IMR-90 (cell line): ENCODE measurements around the gene ZNF836. TPM values are rescaled to one million over a fixed set of nuclear protein-coding genes. Genes with fewer than 3 reads are reported as not detected.

Source experiments
- ATAC-seq: fragments of 200-7000 bp; cut with Tn5 transposase; 2 replicates; pipeline ENCODE4 v1.9.1; 2020; ENCODE audit warnings: low read depth, mild to moderate bottlenecking, moderate library complexity
- BruUV-seq: library from RNA; stranded (reverse); fragments of 400-500 nt; replicated peaks from 2 replicates; lab custom pipeline; 2021; lab: Mats Ljungman, UMichigan
- CTCF ChIA-PET: fragments of 300-600 bp; formaldehyde crosslinking; extraction: SDS; loops from one replicate; lab custom pipeline; 2021; ENCODE audit warnings: antibody characterized with exemption; lab: Yijun Ruan, JAX
- POLR2A ChIA-PET: fragments of 300-600 bp; sonication (Branson Sonifier 250); formaldehyde crosslinking; loops from one replicate; lab custom pipeline; 2022; ENCODE audit warnings: antibody characterized with exemption; ENCODE audit not compliant: unreplicated experiment; lab: Charles Lee
- DNase-seq: peaks from one replicate; pipeline ENCODE4 v3.0.0; 2013
- H2AFZ ChIP-seq: replicated peaks from 2 replicates; pipeline ENCODE3; 2013; ENCODE audit warnings: low read length, mild to moderate bottlenecking; ENCODE audit not compliant: poor library complexity
- H2AK5ac ChIP-seq: 2 replicates; pipeline ENCODE4 v1.6.1; 2013; ENCODE audit warnings: low read depth, low read length, inconsistent platforms
- H2AK9ac ChIP-seq: replicated peaks from 2 replicates; pipeline ENCODE3; 2013; ENCODE audit warnings: mild to moderate bottlenecking, low read depth, low read length, moderate library complexity; ENCODE audit not compliant: poor library complexity
- H2BK120ac ChIP-seq: 2 replicates; pipeline ENCODE4 v1.6.1; 2013; ENCODE audit warnings: low read depth, low read length, inconsistent platforms
- H2BK15ac ChIP-seq: 3 replicates; pipeline ENCODE4 v1.6.1; 2013; ENCODE audit warnings: low read depth, low read length, inconsistent platforms
- H2BK20ac ChIP-seq: 2 replicates; pipeline ENCODE4 v1.6.1; 2013; ENCODE audit warnings: low read depth, mild to moderate bottlenecking, inconsistent platforms, low read length, moderate library complexity
- H2BK5ac ChIP-seq: 2 replicates; pipeline ENCODE4 v1.6.1; 2013; ENCODE audit warnings: mild to moderate bottlenecking, low read depth, low read length, inconsistent platforms; ENCODE audit not compliant: poor library complexity, severe bottlenecking
- H3K14ac ChIP-seq: replicated peaks from 2 replicates; pipeline ENCODE4 v1.6.1; 2013; ENCODE audit warnings: low read depth, low read length, inconsistent platforms
- H3K18ac ChIP-seq: 2 replicates; pipeline ENCODE4 v1.6.1; 2013; ENCODE audit warnings: low read depth, low read length, control low read depth
- H3K23ac ChIP-seq: 2 replicates; pipeline ENCODE4 v1.6.1; 2013; ENCODE audit warnings: low read depth, low read length, inconsistent platforms
- H3K27ac ChIP-seq: 2 replicates; pipeline ENCODE4 v1.5.1; 2013; ENCODE audit warnings: mild to moderate bottlenecking, control low read depth, low read length; ENCODE audit not compliant: insufficient read depth
- H3K27me3 ChIP-seq: 2 replicates; pipeline ENCODE4 v1.6.1; 2013; ENCODE audit warnings: low read length; ENCODE audit not compliant: control insufficient read depth, insufficient read depth
- H3K36me3 ChIP-seq: 2 replicates; pipeline ENCODE4 v1.6.1; 2013; ENCODE audit warnings: low read length, mixed read lengths; ENCODE audit not compliant: control insufficient read depth, insufficient read depth
- H3K4ac ChIP-seq: 2 replicates; pipeline ENCODE4 v1.6.1; 2013; ENCODE audit warnings: low read depth, low read length, inconsistent platforms
- H3K4me1 ChIP-seq: 2 replicates; pipeline ENCODE4 v1.6.1; 2013; ENCODE audit warnings: low read length, mixed read lengths; ENCODE audit not compliant: control insufficient read depth, insufficient read depth
- H3K4me2 ChIP-seq: 2 replicates; pipeline ENCODE4 v1.6.1; 2013; ENCODE audit warnings: low read depth, mild to moderate bottlenecking, control low read depth, low read length, moderate library complexity
- H3K4me3 ChIP-seq: 2 replicates; pipeline ENCODE4 v1.5.1; 2013; ENCODE audit warnings: low read depth, mild to moderate bottlenecking, control low read depth, low read length, moderate library complexity; ENCODE audit not compliant: insufficient read depth
- H3K56ac ChIP-seq: 2 replicates; pipeline ENCODE4 v1.6.1; 2013; ENCODE audit warnings: low read length, inconsistent platforms; ENCODE audit not compliant: insufficient read depth; ENCODE audit errors: extremely low read depth
- H3K79me1 ChIP-seq, 2 experiments: 2 replicates each; pipeline ENCODE4 v1.6.1; 2013; ENCODE audit warnings: low read length in 2 of 2, inconsistent platforms in 1 of 2, low read depth in 1 of 2
- H3K9ac ChIP-seq: 2 replicates; pipeline ENCODE4 v1.6.1; 2013; ENCODE audit warnings: low read depth, low read length, control low read depth
- H3K9me1 ChIP-seq: 2 replicates; pipeline ENCODE4 v1.6.1; 2013; ENCODE audit warnings: low read length, inconsistent platforms; ENCODE audit not compliant: insufficient read depth
- H3K9me3 ChIP-seq: 2 replicates; pipeline ENCODE4 v1.6.1; 2013; ENCODE audit warnings: low read length; ENCODE audit not compliant: control insufficient read depth, insufficient read depth
- H4K20me1 ChIP-seq: 2 replicates; pipeline ENCODE4 v1.6.1; 2013; ENCODE audit warnings: low read length, inconsistent platforms; ENCODE audit not compliant: insufficient read depth
- H4K5ac ChIP-seq: 2 replicates; pipeline ENCODE4 v1.6.1; 2013; ENCODE audit warnings: mild to moderate bottlenecking, low read depth, low read length, control low read depth
- H4K8ac ChIP-seq, 2 experiments: 2 replicates each; pipeline ENCODE4 v1.6.1; 2013; ENCODE audit warnings: low read depth in 2 of 2, low read length in 2 of 2, control low read depth in 1 of 2, inconsistent platforms in 1 of 2
- H4K91ac ChIP-seq: 2 replicates; pipeline ENCODE4 v1.6.1; 2013; ENCODE audit warnings: low read depth, low read length, inconsistent platforms; ENCODE audit not compliant: insufficient read depth
- BHLHE40 ChIP-seq: fragments of 150-350 bp; IDR thresholded peaks from 2 replicates; pipeline ENCODE4 v1.6.1; 2016; ENCODE audit warnings: mild to moderate bottlenecking, low read depth, low read length
- CEBPB ChIP-seq: IDR thresholded peaks from 2 replicates; pipeline ENCODE4 v1.6.1; 2012; ENCODE audit warnings: low read depth, low read length, improper control_type of control experiment
- MXI1 ChIP-seq: IDR thresholded peaks from 2 replicates; pipeline ENCODE4 v1.6.1; 2012; ENCODE audit warnings: low read depth, mild to moderate bottlenecking, low read length, moderate library complexity, borderline replicate concordance
- WGBS, 2 experiments: methylation state at CpG; one replicate each; pipeline versions ENCODE4 v1.1.5 to v1.1.7; 2013; ENCODE audit warnings: missing lambda C conversion rate in 2 of 2; ENCODE audit not compliant: insufficient read length in 1 of 2; ENCODE audit errors: extremely low coverage in 2 of 2; 5-methylcytosine and 5-hydroxymethylcytosine counted together
- dilution Hi-C: fragments of 300-500 bp; cut with HindIII; formaldehyde crosslinking; loops from one replicate; pipeline ENCODE4 v1.14.3; 2018; ENCODE audit warnings: low sequenced_read_pairs; ENCODE audit not compliant: unreplicated experiment
- in situ Hi-C: fragments of 300-500 bp; cut with MboI; formaldehyde crosslinking; loops from 3 replicates; pipeline ENCODE4 v1.14.3; 2019; ENCODE audit warnings: low sequenced_read_pairs, inconsistent platforms, mixed read lengths
- intact Hi-C: fragments of 100-400 bp; cut with micrococcal nuclease; formaldehyde crosslinking; loops from 2 replicates; pipeline ENCODE4 v1.10.0; 2022
- polyA plus RNA-seq, 3 experiments: library from polyadenylated mRNA; depleted of rRNA; stranded (reverse); fragments of >200 nt; gene quantifications; 2 replicates each; pipeline ENCODE4 v1.2.3, GENCODE V29; 2012; ENCODE audit warnings: low replicate concordance in 1 of 3
- total RNA-seq: library from RNA; depleted of rRNA; stranded (reverse); fragments of >200 nt; gene quantifications from 2 replicates; pipeline ENCODE4 v1.2.3, GENCODE V29; 2012

ZNF836 gene
- total and polyA plus RNA-seq, 2 of the 4 experiments (the other 2 are of a cell fraction): 1.1 to 4.1 TPM

GRCh38 chr19:52187407-52187806 is 16.0 kb upstream of the ZNF836 start:
- no peak overlapping the region for H3K56ac ChIP-seq
- ATAC-seq (no peak), DNase-seq (no peak)
- no peak overlapping the region for H3K4me2 ChIP-seq
- no peaks in the 10 kb centered on the region for H3K36me3 ChIP-seq
- H2BK5ac ChIP-seq: no peak overlapping the region
- no peak overlapping the region for H2BK20ac ChIP-seq
- TF ChIP-seq BHLHE40: no peak
- TF ChIP-seq CEBPB: no peak
- no peak for TF ChIP-seq MXI1
- no peaks in the 10 kb centered on the region for H3K27me3 ChIP-seq
- WGBS, 2 experiments: no CpG with 5 or more reads among the region's 1 CpG
- H3K9me1 ChIP-seq: no peaks in the 10 kb centered on the region
- ChIA-PET CTCF (no interaction called here), POLR2A (no interaction called here)
- no peaks in the 10 kb centered on the region for H3K9me3 ChIP-seq
- no peak overlapping the region for H2AK5ac ChIP-seq
- no peak overlapping the region for H3K4ac ChIP-seq
- H4K5ac ChIP-seq: no peak overlapping the region
- in situ Hi-C loops (no loop called here), dilution Hi-C loops (no loop called here), intact Hi-C loops (no loop called here)
- H3K27ac ChIP-seq: no peak overlapping the region
- no peak overlapping the region for H3K23ac ChIP-seq
- H3K4me1 ChIP-seq: peaks cover 6% of the 10 kb centered on the region; the same call in 1 of the 2 replicates
- H2BK15ac ChIP-seq: no peak overlapping the region
- H3K79me1 ChIP-seq: peaks cover 0 to 19% of the 10 kb centered on the region in 2 experiments; a peak in 2 of 4 replicates
- H4K20me1 ChIP-seq: peaks cover 9% of the 10 kb centered on the region; the same call in 1 of the 2 replicates
- no peak overlapping the region for H3K14ac ChIP-seq
- H4K91ac ChIP-seq: no peak overlapping the region
- H3K18ac ChIP-seq: no peak overlapping the region
- H3K4me3 ChIP-seq: no peak overlapping the region
- H3K9ac ChIP-seq: no peak overlapping the region
- no peak overlapping the region for H4K8ac ChIP-seq
- no peak overlapping the region for H2AK9ac ChIP-seq
- BruUV-seq: no TSS peak
- no peak overlapping the region for H2AFZ ChIP-seq
- no peak overlapping the region for H2BK120ac ChIP-seq
